ENCODE data around the gene UBE2QL1.

- no peak for TF ChIP-seq CTCF (IDR thresholded peaks at IDR 0.05)
- no peak for TF ChIP-seq POLR2AphosphoS5 (IDR thresholded peaks at IDR 0.05)
- TF ChIP-seq POLR2A (IDR thresholded peaks at IDR 0.05): no peak
These were observed 47.2 kb upstream of the UBE2QL1 start for GRCh38 chr5:6401410-6401809.
